Activated CD4-positive, alpha-beta T cell treated with anti-CD3 and anti-CD28 coated beads, Interleukin-2, Interleukin-4, amounts not matched to agents 100 ng/mL and 50 ng/mL, durations not matched to agents 16 hours and 8 hours (primary cell): ENCODE data around the gene RASL10A.
A peak's percentile ranks its signal among the peaks of the same experiment; 100 is the strongest.

ENCODE experiments used
- DNase-seq: peaks from one replicate; pipeline ENCODE4 v3.0.0-alpha.2; 2020; ENCODE audit warnings: low spot score

The RASL10A gene

DNA sequence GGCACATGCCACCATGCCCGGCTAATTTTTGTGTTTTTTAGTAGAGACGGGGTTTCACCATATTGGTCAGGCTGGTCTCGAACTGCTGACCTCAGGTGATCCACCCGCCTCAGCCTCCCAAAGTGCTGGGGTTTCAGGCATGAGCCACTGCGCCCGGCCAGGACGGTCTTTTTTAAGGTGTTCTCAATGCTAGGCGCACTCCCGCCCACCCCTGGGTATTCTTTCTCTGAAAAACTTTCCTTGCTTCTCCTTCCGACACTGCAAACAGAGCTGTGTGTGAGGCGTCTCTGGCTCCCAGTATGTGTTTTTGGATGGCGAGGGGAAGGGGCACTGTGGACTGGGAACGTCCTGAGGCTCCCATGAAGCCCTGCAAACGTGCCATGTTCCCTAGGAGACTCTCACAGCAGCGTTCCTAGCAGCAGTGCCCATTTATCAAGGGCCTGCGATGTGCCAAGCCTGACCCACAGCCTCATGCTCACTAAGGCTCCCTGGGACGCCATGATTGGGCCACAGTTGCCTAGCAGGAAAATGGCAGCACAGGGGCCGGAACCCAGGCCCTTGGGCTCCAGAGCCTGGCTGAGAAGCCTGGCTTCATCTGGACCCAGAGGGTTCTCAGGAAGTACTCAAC is 2.4 kb upstream of the RASL10A start:
- DNase-seq, result no peak

GRCh38 chr22:29316141-29316828 is 788 bp upstream of the RASL10A start:
- DNase-seq, result no peak

GRCh38 chr22:29314537-29315285 is 786 bp downstream of the RASL10A start:
- DNase-seq, result no peak

DNA sequence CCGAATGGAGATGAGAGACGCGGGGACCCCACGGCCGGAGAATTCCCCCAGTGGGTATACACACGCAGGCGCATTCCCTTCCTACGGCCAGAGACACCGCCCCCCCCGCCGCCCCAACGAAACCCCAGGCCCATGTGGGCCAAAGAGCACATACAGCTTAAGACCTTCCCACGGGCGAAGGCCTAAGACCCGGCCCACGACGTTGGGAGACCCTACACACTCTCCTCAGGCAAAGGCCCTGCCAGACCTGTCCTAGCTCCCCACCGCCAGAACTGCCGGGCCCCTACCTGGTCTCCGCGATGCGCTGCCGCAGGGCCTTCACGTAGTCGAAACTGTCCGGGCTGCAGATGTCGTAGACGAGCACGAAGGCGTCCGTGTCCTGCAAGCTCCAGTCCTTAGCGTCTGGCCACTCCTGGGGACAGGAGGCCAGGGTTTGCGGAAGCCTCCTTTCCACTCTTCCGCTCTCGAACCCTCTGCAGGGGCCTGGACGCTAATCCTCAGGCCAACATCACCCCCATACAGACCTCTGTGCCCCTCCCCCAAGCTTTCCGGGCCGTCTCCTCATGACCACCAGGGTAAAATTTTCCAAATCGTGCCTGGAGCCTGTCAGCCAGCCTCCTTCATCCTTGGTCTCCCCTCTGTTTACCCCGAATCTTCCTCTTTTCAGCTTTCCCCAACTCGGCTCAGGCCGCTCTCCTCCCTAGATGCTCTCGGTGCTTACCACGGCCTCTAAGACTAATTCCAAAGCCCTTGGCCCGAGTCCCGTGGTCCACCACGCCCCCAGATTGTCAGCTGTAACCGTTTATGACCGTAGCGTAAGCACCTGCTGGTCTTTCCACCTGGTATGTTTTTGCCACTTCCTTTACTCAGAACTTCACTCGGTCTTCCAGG is 1.7 kb downstream of the RASL10A start:
- no peak for DNase-seq

DNA sequence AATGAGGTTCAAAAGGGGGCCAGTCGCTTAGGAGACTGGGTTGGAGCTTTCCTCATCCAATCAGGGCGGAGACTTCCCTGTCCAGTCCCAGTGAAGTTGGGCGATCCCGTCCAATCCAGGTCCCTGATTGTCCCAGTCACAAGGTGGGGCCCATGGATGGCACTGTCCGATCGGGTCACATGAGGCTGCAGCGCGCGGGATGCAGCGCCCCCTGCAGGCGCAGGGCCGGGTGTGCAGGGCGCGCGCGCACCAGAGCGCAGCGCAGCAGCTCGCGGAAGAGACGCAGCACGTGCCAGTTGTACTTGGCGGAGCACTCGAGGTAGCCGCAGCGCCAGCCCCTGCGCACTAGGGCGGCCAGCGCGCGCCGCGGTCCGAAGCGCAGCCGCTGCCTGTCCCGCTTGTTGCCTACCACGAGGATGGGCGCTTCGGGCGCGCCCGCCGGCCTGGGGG is 2.3 kb downstream of the RASL10A start:
- DNase-seq, result peak; percentile 28

GRCh38 chr22:29312218-29313125 is 3.0 kb downstream of the RASL10A start:
- DNase-seq, result no peak

GRCh38 chr22:29311464-29312217 is 3.9 kb downstream of the RASL10A start:
- DNase-seq, result no peak

DNA sequence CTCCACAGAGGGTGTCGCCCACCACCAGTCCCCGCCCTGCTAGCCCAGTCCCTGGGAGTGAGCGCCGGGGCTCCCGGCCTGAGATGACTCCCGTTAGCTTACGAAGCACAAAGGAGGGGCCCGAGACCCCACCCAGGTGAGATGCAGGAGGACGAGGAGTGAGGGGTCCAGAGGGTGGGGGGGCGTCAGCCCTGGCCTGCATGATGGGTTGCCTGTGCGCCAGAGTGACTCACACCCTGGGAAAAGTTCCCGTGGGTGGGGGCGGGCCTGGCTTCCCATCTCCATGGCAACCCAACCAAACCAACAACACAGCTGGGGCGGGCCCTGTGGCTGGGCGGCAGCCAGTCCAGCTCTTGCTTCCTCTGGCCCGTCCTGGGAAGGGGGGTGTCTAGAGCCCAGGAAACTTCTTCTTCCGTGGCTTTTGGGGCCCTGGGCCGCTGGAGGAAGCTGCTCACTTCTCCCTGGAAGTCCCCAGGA is 4.6 kb downstream of the RASL10A start:
- peak; percentile 55 for DNase-seq

- no peak for DNase-seq
Measured at GRCh38 chr22:29310065-29310862, 5.2 kb downstream of the RASL10A start.

GRCh38 chr22:29309332-29310064 is 6.0 kb downstream of the RASL10A start:
- DNase-seq, result no peak

DNA sequence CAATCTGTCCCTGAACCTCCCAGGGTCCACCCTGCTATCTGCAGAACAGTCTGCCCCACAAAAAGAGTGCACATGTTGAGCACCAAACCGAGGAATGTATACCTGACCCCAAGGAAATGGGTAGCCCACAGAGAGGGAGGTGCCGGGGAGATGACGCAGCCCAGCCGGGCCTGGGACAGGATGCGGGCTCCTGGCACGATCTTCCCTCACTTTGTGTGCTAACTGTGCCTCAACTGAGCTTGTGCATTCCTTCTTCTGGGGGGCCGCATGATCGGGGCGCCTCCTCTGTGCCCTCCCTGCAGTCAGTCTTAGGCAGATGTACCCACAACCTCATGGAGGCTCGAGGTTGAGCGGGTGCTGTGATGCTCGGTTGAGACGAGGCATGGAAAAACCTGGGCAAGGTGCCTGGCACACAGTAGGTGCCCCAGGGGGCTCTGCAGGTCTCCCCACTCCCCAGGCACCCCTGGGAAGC is 6.7 kb downstream of the RASL10A start:
- DNase-seq, result peak; percentile 42

DNA sequence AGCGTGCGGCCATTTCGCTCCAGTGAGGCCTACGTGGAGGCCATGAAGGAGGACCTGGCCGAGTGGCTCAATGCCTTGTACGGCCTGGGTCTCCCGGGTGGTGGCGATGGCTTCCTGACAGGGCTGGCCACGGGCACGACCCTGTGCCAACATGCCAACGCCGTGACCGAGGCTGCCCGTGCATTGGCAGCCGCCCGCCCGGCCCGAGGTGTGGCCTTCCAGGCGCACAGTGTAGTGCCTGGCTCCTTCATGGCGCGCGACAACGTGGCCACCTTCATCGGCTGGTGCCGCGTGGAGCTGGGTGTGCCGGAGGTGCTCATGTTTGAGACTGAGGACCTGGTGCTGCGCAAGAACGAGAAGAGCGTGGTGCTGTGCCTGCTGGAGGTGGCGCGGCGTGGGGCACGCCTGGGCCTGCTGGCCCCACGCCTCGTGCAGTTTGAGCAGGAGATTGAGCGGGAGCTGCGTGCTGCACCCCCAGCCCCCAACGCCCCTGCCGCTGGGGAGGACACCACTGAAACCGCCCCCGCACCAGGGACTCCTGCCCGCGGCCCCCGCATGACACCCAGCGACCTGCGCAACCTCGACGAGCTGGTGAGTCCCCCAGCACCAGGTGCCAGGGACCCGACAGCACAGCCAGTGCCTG is 7.2 kb downstream of the RASL10A start:
- no peak for DNase-seq

- no peak for DNase-seq
Measured at GRCh38 chr22:29307596-29308147, 7.8 kb downstream of the RASL10A start.

DNA sequence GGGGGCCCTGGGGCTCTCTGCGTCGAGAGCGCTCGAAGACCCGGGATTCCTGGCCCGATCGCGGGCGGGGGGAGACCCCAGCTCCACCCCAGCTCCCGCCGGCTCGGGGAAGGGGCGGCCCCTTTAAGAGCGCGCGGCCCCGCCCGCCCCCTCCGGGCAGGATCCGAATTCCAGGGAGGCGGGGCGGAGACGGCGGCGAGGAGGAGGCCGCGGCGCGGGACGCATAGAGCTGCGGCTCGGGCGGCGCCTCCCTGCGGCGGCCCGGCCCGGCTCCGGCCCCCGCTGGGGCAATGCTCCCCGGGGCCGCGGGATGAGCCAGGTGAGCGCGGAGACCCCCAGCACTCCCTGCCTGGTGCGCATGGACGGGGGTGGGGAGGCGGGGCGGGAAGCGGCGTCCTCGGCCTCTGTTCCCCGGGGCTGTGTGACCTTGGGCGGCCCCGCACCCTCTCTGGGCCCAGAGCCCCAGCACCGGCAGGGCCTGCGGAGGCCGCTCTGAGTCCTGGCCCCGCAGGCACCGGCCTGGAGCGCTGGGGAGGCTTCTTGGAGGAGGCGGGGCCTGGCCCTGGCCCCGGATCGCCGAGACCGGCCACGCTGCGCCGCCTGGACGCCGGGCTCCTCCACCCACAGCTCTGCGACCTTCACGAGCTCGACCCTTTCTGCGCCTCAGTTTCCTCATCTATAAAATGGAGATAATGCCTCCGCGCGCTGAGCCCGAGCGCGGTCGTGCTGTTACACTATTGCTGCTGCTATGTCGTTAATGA is 8.5 kb downstream of the RASL10A start:
- no peak for DNase-seq

DNA sequence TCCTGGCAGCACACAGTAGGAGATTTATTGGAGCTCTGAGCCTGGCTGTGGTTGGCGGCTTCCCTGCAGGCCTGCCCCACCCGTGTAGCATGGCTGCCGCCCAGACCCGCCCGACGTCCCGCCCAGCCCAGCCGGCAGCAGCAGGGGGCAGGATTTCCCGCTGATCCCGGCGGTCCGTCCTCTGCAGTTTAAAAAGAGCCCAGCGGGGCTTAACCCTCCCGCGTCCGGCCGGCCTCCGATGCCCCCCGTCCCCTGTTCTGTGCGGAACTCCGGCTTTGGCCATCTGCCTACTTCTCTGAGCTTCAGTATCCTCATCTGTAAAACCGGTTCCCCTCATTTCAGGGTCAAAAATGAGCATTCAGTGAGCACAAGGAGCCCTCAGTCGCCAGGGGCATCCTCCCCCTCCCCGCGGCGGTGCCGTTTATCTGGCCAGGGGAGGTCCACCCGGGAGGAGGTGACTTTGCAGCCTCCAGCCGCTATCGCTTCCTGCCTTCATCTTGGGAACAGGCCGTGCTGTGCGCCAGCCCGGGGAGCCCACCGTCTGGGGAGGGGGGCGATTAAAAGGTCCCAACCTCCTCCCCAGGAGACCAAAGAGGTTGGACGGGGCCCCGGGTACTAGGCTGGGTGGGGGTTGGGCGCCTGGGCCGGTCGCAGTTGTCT is 9.2 kb downstream of the RASL10A start, which contains the start of gene GAS2L1:
Gene GAS2L1, plus strand, starts transcription at position 476 of the 660 bp plus-strand sequence. CDS start 1,456 bp downstream, outside the sequence.
- peak; percentile 38 for DNase-seq

- no peak for DNase-seq
Measured at GRCh38 chr22:29305836-29306174, 9.7 kb downstream of the RASL10A start.
